ENCODE data around the gene TRMT13. TPM values are rescaled to one million over a fixed set of nuclear protein-coding genes. Genes with fewer than 3 reads are reported as not detected.

Gene TRMT13
- total and polyA plus RNA-seq, 4 donors, result 7.6 to 45.1 (median 12.3) TPM

DNA sequence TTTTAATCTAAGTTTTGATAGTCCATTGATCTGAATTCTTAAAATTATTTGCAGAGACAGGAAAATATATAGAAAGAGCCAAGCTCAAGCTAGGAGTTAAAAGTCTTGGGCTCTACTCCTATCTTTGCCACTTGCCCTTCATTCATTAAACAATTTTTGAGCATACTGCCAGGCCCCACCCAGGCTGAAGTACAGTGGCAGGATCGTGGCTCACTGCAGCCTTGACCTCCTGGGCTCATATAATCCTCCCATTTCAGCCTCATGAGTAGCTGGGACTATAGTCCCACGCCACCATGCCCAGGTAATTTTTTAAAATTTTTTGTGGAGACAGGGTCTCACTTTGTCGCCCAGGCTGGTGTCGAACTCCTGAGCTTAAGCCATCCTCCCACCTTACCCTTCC lies 8.2 kb downstream of the TRMT13 start:
- no peak overlapping the region for H3K9ac ChIP-seq (ENCODE audit: insufficient read depth in 1 of 2, low read length in 2 of 2)
- TF ChIP-seq, protein P1, sequence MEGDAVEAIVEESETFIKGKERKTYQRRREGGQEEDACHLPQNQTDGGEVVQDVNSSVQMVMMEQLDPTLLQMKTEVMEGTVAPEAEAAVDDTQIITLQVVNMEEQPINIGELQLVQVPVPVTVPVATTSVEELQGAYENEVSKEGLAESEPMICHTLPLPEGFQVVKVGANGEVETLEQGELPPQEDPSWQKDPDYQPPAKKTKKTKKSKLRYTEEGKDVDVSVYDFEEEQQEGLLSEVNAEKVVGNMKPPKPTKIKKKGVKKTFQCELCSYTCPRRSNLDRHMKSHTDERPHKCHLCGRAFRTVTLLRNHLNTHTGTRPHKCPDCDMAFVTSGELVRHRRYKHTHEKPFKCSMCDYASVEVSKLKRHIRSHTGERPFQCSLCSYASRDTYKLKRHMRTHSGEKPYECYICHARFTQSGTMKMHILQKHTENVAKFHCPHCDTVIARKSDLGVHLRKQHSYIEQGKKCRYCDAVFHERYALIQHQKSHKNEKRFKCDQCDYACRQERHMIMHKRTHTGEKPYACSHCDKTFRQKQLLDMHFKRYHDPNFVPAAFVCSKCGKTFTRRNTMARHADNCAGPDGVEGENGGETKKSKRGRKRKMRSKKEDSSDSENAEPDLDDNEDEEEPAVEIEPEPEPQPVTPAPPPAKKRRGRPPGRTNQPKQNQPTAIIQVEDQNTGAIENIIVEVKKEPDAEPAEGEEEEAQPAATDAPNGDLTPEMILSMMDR (IDR thresholded peaks at IDR 0.05; ENCODE audit: control extremely low read depth, extremely low read depth), result no peak
- H3K9me3 ChIP-seq (ENCODE audit: control insufficient read depth in 4 of 4, insufficient read depth in 3 of 4, low read length in 3 of 4), result no peaks in the 10 kb centered on the region
- peaks cover 0 to 4% (median 0%) of the 10 kb centered on the region in 5 donors for H3K4me1 ChIP-seq (ENCODE audit: control insufficient read depth in 5 of 5, insufficient read depth in 5 of 5, low read length in 5 of 5)
- H3K27me3 ChIP-seq (ENCODE audit: control insufficient read depth in 3 of 3, insufficient read depth in 3 of 3, low read length in 2 of 3), result no peaks in the 10 kb centered on the region
- no peak overlapping the region for H3K4me3 ChIP-seq
- no peak overlapping the region for H3K27ac ChIP-seq (ENCODE audit: low read depth in 1 of 2, low read length in 1 of 2)
- ATAC-seq (ENCODE audit: insufficient read depth, low FRiP score) (no peak), DNase-seq (no peak)
- 91 to 93% methylated on average over 4 of the region's 4 CpGs for WGBS, 2 donors
- H3K36me3 ChIP-seq (ENCODE audit: control insufficient read depth in 4 of 4, insufficient read depth in 4 of 4, low read length in 4 of 4), result peaks cover 16 to 66% (median 41%) of the 10 kb centered on the region in 4 donors

DNA sequence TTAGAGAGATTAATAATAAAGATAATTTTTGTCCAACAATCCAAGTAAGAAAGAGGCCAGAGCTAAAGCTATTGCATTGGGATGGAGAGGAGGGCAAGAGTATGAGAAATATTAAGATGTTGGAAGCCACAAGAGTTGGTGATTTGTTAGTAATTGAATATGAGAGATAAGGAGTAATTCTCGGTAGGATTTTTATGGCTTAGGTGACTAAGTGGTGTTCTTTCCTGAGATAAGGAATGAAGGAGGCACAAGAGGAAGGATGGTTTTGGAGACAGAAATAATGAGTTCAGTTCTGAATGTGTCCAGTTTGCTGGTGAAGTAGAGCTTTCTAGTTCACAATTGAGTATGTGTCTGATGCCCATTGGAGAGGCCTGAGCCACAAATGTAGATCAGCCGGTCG lies 9.4 kb downstream of the TRMT13 start:
- H3K36me3 ChIP-seq (ENCODE audit: control insufficient read depth in 4 of 4, insufficient read depth in 4 of 4, low read length in 4 of 4), result peaks cover 14 to 61% (median 41%) of the 10 kb centered on the region in 4 donors
- ATAC-seq (ENCODE audit: insufficient read depth, low FRiP score) (no peak), DNase-seq (no peak)
- TF ChIP-seq, protein P1 (IDR thresholded peaks at IDR 0.05; ENCODE audit: control extremely low read depth, extremely low read depth), result no peak
- 93% methylated on average over 3 of the region's 3 CpGs for WGBS, 2 donors
- H3K4me3 ChIP-seq, result no peak overlapping the region
- no peak overlapping the region for H3K27ac ChIP-seq (ENCODE audit: low read depth in 1 of 2, low read length in 1 of 2)
- H3K4me1 ChIP-seq (ENCODE audit: control insufficient read depth in 5 of 5, insufficient read depth in 5 of 5, low read length in 5 of 5), result peaks cover 0 to 4% (median 0%) of the 10 kb centered on the region in 5 donors
- H3K9me3 ChIP-seq (ENCODE audit: control insufficient read depth in 4 of 4, insufficient read depth in 3 of 4, low read length in 3 of 4), result no peaks in the 10 kb centered on the region
- H3K27me3 ChIP-seq (ENCODE audit: control insufficient read depth in 3 of 3, insufficient read depth in 3 of 3, low read length in 2 of 3), result no peaks in the 10 kb centered on the region
- no peak overlapping the region for H3K9ac ChIP-seq (ENCODE audit: insufficient read depth in 1 of 2, low read length in 2 of 2)

DNA sequence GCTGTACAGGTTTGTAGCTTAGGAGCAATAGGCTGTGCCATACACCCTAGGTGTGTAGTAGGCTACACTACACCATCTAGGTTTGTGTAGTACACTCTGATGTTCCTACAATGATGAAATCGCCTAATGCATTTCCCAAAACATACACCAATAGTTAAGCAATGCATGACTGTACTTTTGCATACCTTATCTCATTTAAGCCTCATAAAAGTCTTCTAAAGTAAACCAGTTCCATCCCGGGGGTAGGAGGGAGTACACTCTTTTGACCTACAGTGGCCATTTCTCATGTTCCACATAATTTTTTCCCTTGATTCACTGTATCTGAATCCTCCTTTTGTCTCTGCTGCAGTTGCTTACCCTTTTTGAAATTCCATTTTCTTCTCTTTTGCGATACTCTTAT lies 12.2 kb downstream of the TRMT13 start:
- Histone ChIP-seq H3K27ac (ENCODE audit: low read depth in 1 of 2, low read length in 1 of 2) (no peak overlapping the region), H3K4me3 (no peak overlapping the region), H3K36me3 (ENCODE audit: control insufficient read depth in 4 of 4, insufficient read depth in 4 of 4, low read length in 4 of 4) (peaks cover 15 to 58% (median 33%) of the 10 kb centered on the region in 4 donors), H3K9me3 (ENCODE audit: control insufficient read depth in 4 of 4, insufficient read depth in 3 of 4, low read length in 3 of 4) (no peaks in the 10 kb centered on the region), H3K9ac (ENCODE audit: insufficient read depth in 1 of 2, low read length in 2 of 2) (no peak overlapping the region), H3K4me1 (ENCODE audit: control insufficient read depth in 5 of 5, insufficient read depth in 5 of 5, low read length in 5 of 5) (peaks cover 0 to 4% (median 0%) of the 10 kb centered on the region in 5 donors), H3K27me3 (ENCODE audit: control insufficient read depth in 3 of 3, insufficient read depth in 3 of 3, low read length in 2 of 3) (no peaks in the 10 kb centered on the region)
- TF ChIP-seq, protein P1 (IDR thresholded peaks at IDR 0.05; ENCODE audit: control extremely low read depth, extremely low read depth), result no peak
- WGBS, 2 donors, result 92 to 96% methylated on average over 3 of the region's 3 CpGs
- DNase-seq (no peak), ATAC-seq (ENCODE audit: insufficient read depth, low FRiP score) (no peak)

DNA sequence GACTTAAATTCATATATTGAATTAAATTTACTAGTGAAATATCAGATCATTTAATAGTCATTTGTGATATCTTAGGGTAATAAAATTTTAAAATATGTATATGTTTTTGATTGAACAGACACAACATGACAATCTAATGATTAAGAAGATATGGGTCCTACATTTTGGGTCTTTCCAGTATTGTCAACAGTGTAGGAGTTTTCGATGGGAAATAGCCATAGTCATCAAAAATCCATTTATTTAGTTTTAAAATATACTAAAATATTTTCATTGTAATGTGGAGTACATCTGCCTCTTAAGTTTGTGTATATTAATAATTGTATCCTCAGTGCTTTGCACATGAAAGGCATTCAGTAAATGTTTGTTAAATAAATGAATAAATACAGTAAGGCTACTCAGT lies 14.0 kb downstream of the TRMT13 start:
- TF ChIP-seq, protein P1 (IDR thresholded peaks at IDR 0.05; ENCODE audit: control extremely low read depth, extremely low read depth), result no peak
- ATAC-seq (ENCODE audit: insufficient read depth, low FRiP score) (no peak), DNase-seq (no peak)
- WGBS, 2 donors, result 100% methylated on average over 1 of the region's 1 CpG
- Histone ChIP-seq H3K27me3 (ENCODE audit: control insufficient read depth in 3 of 3, insufficient read depth in 3 of 3, low read length in 2 of 3) (no peaks in the 10 kb centered on the region), H3K9ac (ENCODE audit: insufficient read depth in 1 of 2, low read length in 2 of 2) (no peak overlapping the region), H3K4me1 (ENCODE audit: control insufficient read depth in 5 of 5, insufficient read depth in 5 of 5, low read length in 5 of 5) (peaks cover 0 to 2% (median 0%) of the 10 kb centered on the region in 5 donors), H3K4me3 (no peak overlapping the region), H3K27ac (ENCODE audit: low read depth in 1 of 2, low read length in 1 of 2) (no peak overlapping the region), H3K9me3 (ENCODE audit: control insufficient read depth in 4 of 4, insufficient read depth in 3 of 4, low read length in 3 of 4) (no peaks in the 10 kb centered on the region), H3K36me3 (ENCODE audit: control insufficient read depth in 4 of 4, insufficient read depth in 4 of 4, low read length in 4 of 4) (peaks cover 10 to 45% (median 24%) of the 10 kb centered on the region in 4 donors)
